ENCODE data around the gene MCF2L2.

The MCF2L2 gene

DNA sequence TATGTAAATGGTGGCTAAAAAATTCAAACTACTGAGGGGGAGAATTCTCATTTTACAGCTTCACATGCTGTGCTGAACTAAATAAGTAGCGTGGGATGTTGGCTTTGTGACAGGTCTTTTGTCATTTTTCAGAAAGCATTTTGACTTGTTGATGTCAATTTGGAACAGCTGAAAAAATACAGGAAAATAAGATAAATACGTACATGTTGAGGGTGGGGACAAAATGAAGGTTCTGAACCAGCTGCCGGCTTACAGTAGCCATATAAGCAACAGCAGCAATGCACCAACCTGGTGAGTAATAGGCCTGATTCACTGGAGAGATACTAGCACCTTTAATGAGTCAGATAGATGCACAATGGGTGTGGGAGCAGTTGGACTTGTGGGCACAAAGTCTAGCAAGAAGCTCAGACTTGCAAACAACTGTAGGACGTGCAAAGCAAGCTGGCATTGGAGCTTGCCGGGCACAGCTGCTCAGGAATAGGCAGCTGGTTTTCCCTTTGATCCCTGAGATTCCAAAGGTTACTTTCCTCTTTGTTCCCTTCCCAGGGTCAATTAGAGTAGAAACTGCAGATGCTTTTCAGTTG is 162.5 kb downstream of the MCF2L2 start:
- DNase-seq (ENCODE audit: low read depth in 2 of 2), result peak in 1 of 2 donors; percentile 47

GRCh38 chr3:183265157-183265642 is 163.2 kb downstream of the MCF2L2 start:
- DNase-seq (ENCODE audit: low read depth in 2 of 2), result no peak

DNA sequence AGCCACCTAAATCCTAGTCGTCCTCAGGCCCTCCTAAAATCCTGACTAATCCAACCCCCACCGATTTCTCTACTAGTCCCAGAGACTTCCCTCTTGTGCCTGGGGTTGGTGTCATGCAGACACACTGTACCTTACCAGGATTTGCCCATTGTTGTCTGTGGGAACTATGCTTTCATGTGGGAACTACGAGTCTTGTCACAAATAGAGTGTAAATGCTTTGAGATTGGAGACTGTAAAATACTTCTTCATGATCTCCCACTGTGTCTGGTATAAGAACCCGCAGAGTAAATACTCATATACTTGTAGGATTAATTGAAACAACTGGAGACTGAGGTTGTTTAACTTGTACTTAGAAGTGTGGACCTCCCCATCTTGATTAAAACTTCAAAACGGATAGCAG is 164.2 kb downstream of the MCF2L2 start:
- no peak for DNase-seq (ENCODE audit: low read depth in 2 of 2)

- DNase-seq (ENCODE audit: low read depth in 2 of 2), result no peak
Measured at GRCh38 chr3:183262875-183263378, 165.5 kb downstream of the MCF2L2 start.

DNA sequence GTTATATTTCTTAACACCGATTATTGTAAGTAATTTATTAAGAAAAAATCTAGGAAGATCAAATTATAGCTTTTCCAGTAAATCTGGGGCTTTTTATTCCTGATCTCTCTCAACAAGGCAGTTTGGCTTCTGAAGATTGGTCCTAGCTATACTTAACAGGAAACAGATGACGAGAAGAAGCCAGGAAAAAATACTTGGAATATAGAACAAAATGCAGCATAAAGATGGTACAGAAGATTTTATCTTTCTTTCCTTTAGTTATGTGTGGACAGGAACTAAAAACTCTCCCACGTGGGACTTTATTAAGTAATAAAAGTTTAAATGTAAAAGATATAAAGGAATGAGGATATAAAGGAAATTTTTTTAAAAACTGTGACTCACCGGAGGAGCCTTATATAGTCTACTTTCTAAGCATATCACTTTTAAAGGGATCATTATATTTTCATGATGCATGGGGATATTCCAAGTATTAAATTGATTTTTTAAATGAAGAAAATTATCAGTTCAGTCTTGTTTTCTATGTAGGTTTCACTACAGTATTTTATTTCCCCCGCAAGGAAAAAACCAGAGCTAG is 167.2 kb downstream of the MCF2L2 start:
- no peak for DNase-seq (ENCODE audit: low read depth in 2 of 2)

GRCh38 chr3:183260167-183260904 is 168.1 kb downstream of the MCF2L2 start:
- DNase-seq (ENCODE audit: low read depth in 2 of 2), result no peak

DNA sequence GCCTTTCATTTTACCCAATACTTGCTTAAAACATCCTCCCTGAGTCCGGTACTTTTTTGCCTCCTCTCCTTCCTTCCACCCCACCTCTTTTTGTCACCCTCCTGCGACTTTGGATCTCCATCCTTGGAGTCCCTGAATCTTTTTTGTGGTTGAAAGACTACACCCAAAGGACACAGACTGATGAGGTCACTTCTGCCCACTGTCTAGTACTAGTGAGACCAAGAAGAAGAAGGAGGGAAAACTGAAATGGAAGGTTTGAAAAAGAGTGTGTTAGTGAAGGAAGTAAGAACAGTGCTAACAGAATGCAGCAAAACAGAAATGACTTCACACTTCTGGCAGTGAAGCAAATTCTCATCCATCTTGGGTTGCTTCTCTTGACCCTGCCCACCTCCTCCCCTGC is 168.8 kb downstream of the MCF2L2 start:
- DNase-seq (ENCODE audit: low read depth in 2 of 2), result no peak

GRCh38 chr3:183259087-183259486 is 169.3 kb downstream of the MCF2L2 start:
- no peak for DNase-seq (ENCODE audit: low read depth in 2 of 2)

GRCh38 chr3:183255348-183255730 is 173.1 kb downstream of the MCF2L2 start:
- no peak for DNase-seq (ENCODE audit: low read depth in 2 of 2)

- no peak for DNase-seq (ENCODE audit: low read depth in 2 of 2)
Measured at GRCh38 chr3:183254487-183255347, 173.7 kb downstream of the MCF2L2 start.

- no peak for DNase-seq (ENCODE audit: low read depth in 2 of 2)
Measured at GRCh38 chr3:183253528-183254486, 174.6 kb downstream of the MCF2L2 start.

DNA sequence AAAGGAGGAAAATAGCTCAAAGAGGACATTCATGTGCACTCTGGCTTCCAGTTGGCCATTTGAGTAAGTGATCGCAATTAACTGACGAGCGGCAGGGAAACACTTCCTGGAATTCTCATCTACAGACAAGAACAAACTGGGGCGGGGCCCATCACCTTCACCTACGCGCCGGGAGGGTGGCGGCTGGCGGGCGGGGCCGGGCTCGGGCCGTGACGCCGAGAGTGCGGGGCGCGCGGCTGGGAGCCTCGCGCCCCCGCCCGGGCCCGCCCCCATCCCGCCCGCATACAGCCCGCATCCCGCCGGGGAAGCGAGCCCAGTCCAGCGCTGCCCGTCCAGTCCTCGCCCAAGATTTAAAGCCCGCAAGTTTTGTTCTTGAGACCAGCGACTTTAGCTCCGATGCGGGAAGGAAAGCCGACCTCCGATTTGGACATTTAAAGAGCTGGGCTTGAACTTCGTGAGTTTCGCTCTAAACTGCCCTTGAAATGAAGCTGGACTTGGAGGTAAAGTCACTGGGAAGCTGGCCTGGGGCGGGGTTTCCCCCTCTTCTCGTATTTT is 175.4 kb downstream of the MCF2L2 start, which contains the start of gene B3GNT5:
TSS of gene B3GNT5 (plus strand) at position 281 of the 555 bp plus-strand sequence. CDS start 16,546 bp downstream, outside the sequence.
- DNase-seq (ENCODE audit: low read depth in 2 of 2), result peak in 1 of 2 donors; percentile 38

DNA sequence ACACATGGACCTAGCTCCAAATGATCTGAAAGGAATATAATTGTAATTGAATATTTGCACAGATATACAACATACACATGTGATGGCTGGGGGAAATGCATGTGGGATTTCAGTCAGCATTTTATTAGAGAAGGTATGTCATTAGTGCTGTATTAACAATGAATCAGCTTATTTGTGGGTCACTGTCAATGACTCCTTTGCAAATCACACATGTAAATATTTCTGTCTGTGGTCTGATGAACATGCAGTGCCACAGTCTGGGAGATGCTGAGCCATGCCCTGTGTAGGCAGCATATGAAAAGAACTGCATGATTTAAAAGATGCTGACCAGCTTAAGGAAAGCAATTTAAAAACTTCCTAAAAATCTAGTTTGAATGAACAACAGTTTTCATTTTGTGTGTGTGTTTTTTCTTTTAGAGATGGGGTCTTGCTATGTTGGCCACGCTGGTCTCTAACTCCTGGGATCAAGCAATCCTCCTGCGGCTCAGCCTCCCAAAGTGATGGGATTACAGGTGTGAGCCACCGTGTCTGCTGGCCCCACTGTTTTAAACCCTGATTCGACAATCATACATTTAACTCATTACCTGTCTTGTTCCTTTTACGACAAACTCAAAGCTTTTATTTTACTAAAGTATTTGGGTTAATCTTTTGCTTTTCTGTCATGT is 176.2 kb downstream of the MCF2L2 start:
- DNase-seq (ENCODE audit: low read depth in 2 of 2), result no peak

- DNase-seq (ENCODE audit: low read depth in 2 of 2), result no peak
Measured at GRCh38 chr3:183249006-183249718, 179.3 kb downstream of the MCF2L2 start.

- DNase-seq (ENCODE audit: low read depth in 2 of 2), result no peak
Measured at GRCh38 chr3:183247011-183247589, 181.3 kb downstream of the MCF2L2 start.

GRCh38 chr3:183244981-183245476 is 183.4 kb downstream of the MCF2L2 start:
- no peak for DNase-seq (ENCODE audit: low read depth in 2 of 2)

GRCh38 chr3:183244219-183244618 is 184.2 kb downstream of the MCF2L2 start:
- no peak for DNase-seq (ENCODE audit: low read depth in 2 of 2)

- DNase-seq (ENCODE audit: low read depth in 2 of 2), result no peak
Measured at GRCh38 chr3:183242431-183242830, 186.0 kb downstream of the MCF2L2 start.

Measured in stimulated activated CD4-positive, alpha-beta T cell treated with anti-CD3 and anti-CD28 coated beads, Interleukin-4, amount 100 ng/mL, for 48 hours (primary cell).